GM12801 (cell line): Measurements from ENCODE around the gene TMEM107.

Experiments
- CTCF ChIP-seq: IDR thresholded peaks from one replicate; pipeline ENCODE4 v1.5.1; 2011; ENCODE audit warnings: control low read depth; ENCODE audit not compliant: insufficient read length; ENCODE audit errors: extremely low read depth

TMEM107 gene

GRCh38 chr17:8173056-8173870, 2.9 kb downstream of the TMEM107 start:
- TF ChIP-seq CTCF: no peak

GRCh38 chr17:8167526-8167925, 8.7 kb downstream of the TMEM107 start:
- TF ChIP-seq CTCF: no peak

- TF ChIP-seq CTCF: no peak
Observed at GRCh38 chr17:8166731-8167130, 9.4 kb downstream of the TMEM107 start.

GRCh38 chr17:8164815-8165131, 11.4 kb downstream of the TMEM107 start:
- TF ChIP-seq CTCF: no peak

- TF ChIP-seq CTCF: no peak
Observed at GRCh38 chr17:8163978-8164814, 12.0 kb downstream of the TMEM107 start.

GRCh38 chr17:8162997-8163977, 12.9 kb downstream of the TMEM107 start:
- no peak for TF ChIP-seq CTCF
